Ovary (tissue), 9 donors: ENCODE data around the gene TMBIM4. TPM values are rescaled to one million over a fixed set of nuclear protein-coding genes. Genes with fewer than 3 reads are reported as not detected.

Source experiments
- DNase-seq, 5 donors: peaks; one replicate each; pipeline ENCODE4 v3.0.0-alpha.2; 2019 to 2020
- H3K27ac ChIP-seq, 2 donors: fragments of 200-600 bp; one replicate each; pipeline versions ENCODE4 v1.5.1 to v1.8.0; 2019 to 2022
- H3K27me3 ChIP-seq: fragments of 200-600 bp; one replicate; pipeline ENCODE4 v1.8.0; 2022
- H3K36me3 ChIP-seq: fragments of 200-600 bp; sonication (generic); one replicate; pipeline ENCODE4 v1.5.1; 2019
- H3K4me1 ChIP-seq: one replicate; pipeline ENCODE4 v1.8.1; 2013; ENCODE audit warnings: mild to moderate bottlenecking, moderate library complexity; ENCODE audit not compliant: insufficient read depth
- H3K4me3 ChIP-seq: fragments of 200-600 bp; sonication (generic); one replicate; pipeline ENCODE4 v1.5.1; 2017
- H3K9me3 ChIP-seq, 2 donors: fragments of 200-600 bp in 1 of 2; sonication (generic) in 1 of 2; one replicate each; pipeline versions ENCODE4 v1.5.1 to v1.8.1; 2013 to 2019; ENCODE audit warnings: mild to moderate bottlenecking in 1 of 2, moderate library complexity in 1 of 2
- EP300 ChIP-seq: sonication (generic); formaldehyde crosslinking; IDR thresholded peaks from one replicate; pipeline ENCODE4 v1.6.1; 2017; ENCODE audit warnings: antibody characterized with exemption
- POLR2A ChIP-seq: fragments of 450-650 bp; IDR thresholded peaks from one replicate; pipeline ENCODE4 v1.6.1; 2017; ENCODE audit warnings: antibody characterized with exemption, mild to moderate bottlenecking, moderate library complexity
- WGBS, 3 donors: extraction: QIAGEN DNeasy Blood & Tissue Kit in 1 of 3; methylation state at CpG; one replicate each; pipeline versions ENCODE4 v1.1.5 to v1.1.7; 2013 to 2017; 5-methylcytosine and 5-hydroxymethylcytosine counted together
- intact Hi-C, 4 donors: fragments of 100-400 bp; cut with DNase I; formaldehyde crosslinking; loops; one replicate each; pipeline versions ENCODE4 v1.11.0 to v1.15.1; 2022 to 2023
- polyA plus RNA-seq, 2 donors: library from polyadenylated mRNA; stranded (reverse); fragments of 200-250 nt in 1 of 2; fragments of 350-450 nt in 1 of 2; fragmentation: Illumina TruSeq in 1 of 2; extraction: RNeasy Lipid Tissue Mini Kit (QIAGEN cat#74804) in 1 of 2; gene quantifications; one replicate each; pipeline ENCODE4 v1.2.3, GENCODE V29; 2013 to 2014
- total RNA-seq, 7 donors: library from RNA; depleted of rRNA in 2 of 7; stranded (reverse); fragments of >200 nt in 2 of 7; fragmentation: NEBNext Ultra II Directional in 3 of 7; extraction: Animal tissue kit (Norgen Biotek cat#: 25700) in 3 of 7; gene quantifications; one replicate each; pipeline versions ENCODE4 v1.1.0 to v1.2.4, GENCODE V29; 2016 to 2023
- TF ChIP-seq, protein P1 (sequence below), 3 donors: fragments of 450-650 bp in 2 of 3; fragments of 200-600 bp in 1 of 3; IDR thresholded peaks; one replicate each; pipeline versions ENCODE4 v1.5.1 to v1.8.0; 2016 to 2022; ENCODE audit warnings: antibody characterized with exemption in 3 of 3, mild to moderate bottlenecking in 1 of 3
- donor health status: DM: no; HTN: no; CAD: no; lungs with moderate emphysema.
- donor health status: DM: no; HTN: no; CAD: no.
- donor health status: Bipolar disorder and iron deficiency.
- donor health status: DM: yes; HTN: yes; CAD: no.
- donor health status: DM: no; HTN: no; CAD: no.
- donor health status: DM: yes; HTN: yes; CAD: no.

TMBIM4 gene
- total and polyA plus RNA-seq, 9 donors = 78.3 to 154 (median 112) TPM

DNA sequence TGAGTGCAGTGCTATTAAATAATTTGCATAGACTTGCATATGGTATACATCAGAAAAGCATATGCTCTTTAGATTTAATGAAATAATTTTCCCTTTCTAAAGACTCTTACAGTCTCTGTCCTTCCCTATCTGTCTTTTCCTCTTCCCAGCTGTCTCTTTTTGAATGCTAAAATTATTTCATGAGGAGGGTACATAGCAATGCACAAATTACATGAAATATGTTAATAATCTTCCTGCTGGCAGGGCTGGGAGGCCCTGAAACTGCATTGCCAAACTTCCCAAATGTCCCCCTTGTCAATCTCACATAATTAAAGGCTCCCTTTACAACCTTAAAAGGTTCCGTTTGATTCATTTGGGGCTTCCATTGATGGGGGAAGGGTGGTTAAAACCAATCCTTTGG is 61.4 kb downstream of the TMBIM4 start:
- intact Hi-C loops = loop anchor here in 1 of 4 donors (10.0 kb wide), 1 partner anchor 1214 kb away; no protein-coding TSS in a partner anchor
- no peaks in the 10 kb centered on the region for H3K36me3 ChIP-seq
- DNase-seq = no peak
- H3K4me1 ChIP-seq = no peaks in the 10 kb centered on the region
- no peaks in the 10 kb centered on the region for H3K27me3 ChIP-seq
- H3K9me3 ChIP-seq = no peaks in the 10 kb centered on the region
- no peak overlapping the region for H3K27ac ChIP-seq
- TF ChIP-seq POLR2A (no peak), EP300 (no peak)
- TF ChIP-seq, protein P1, sequence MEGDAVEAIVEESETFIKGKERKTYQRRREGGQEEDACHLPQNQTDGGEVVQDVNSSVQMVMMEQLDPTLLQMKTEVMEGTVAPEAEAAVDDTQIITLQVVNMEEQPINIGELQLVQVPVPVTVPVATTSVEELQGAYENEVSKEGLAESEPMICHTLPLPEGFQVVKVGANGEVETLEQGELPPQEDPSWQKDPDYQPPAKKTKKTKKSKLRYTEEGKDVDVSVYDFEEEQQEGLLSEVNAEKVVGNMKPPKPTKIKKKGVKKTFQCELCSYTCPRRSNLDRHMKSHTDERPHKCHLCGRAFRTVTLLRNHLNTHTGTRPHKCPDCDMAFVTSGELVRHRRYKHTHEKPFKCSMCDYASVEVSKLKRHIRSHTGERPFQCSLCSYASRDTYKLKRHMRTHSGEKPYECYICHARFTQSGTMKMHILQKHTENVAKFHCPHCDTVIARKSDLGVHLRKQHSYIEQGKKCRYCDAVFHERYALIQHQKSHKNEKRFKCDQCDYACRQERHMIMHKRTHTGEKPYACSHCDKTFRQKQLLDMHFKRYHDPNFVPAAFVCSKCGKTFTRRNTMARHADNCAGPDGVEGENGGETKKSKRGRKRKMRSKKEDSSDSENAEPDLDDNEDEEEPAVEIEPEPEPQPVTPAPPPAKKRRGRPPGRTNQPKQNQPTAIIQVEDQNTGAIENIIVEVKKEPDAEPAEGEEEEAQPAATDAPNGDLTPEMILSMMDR (IDR thresholded peaks at IDR 0.05) = no peak
- H3K4me3 ChIP-seq = no peak overlapping the region
- 85 to 95% (median 94%) methylated on average over 1 of the region's 1 CpG for WGBS, 3 donors

DNA sequence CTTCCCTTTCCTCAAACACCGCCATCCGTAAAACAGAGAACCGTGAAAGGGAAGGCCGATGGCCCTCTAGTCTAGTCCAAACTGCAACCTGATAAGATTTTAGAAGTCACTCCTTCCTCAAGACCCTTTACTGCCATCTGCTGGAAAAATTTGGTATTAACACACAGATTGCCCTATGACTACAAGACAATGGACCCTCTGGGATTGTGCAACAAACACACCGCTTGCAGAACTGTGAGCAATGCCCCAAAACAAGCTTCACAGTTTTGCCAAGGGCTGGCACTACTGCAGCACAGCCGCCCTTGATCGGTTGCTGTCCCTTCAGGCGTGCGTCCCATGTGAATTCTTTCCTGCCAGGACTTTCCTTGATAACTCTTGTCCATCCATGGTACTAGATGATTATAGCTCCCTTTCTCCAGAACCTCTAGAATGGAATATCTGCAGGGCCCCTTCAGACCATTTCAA is 62.3 kb downstream of the TMBIM4 start:
- Histone ChIP-seq H3K9me3 (no peaks in the 10 kb centered on the region), H3K4me3 (no peak overlapping the region), H3K36me3 (no peaks in the 10 kb centered on the region), H3K27me3 (no peaks in the 10 kb centered on the region), H3K4me1 (no peaks in the 10 kb centered on the region), H3K27ac (no peak overlapping the region)
- TF ChIP-seq POLR2A = no peak
- TF ChIP-seq EP300 = no peak
- TF ChIP-seq, protein P1 (IDR thresholded peaks at IDR 0.05) = peak; percentile 59 to 73 (median 60)
- peak in 3 of 5 donors; percentile 26 to 66 (median 39) for DNase-seq
- WGBS, 3 donors = 31 to 38% (median 34%) methylated on average over 9 of the region's 9 CpGs
- intact Hi-C loops = loop anchor here in 1 of 4 donors (10.0 kb wide), 1 partner anchor 1213 kb away; no protein-coding TSS in a partner anchor

DNA sequence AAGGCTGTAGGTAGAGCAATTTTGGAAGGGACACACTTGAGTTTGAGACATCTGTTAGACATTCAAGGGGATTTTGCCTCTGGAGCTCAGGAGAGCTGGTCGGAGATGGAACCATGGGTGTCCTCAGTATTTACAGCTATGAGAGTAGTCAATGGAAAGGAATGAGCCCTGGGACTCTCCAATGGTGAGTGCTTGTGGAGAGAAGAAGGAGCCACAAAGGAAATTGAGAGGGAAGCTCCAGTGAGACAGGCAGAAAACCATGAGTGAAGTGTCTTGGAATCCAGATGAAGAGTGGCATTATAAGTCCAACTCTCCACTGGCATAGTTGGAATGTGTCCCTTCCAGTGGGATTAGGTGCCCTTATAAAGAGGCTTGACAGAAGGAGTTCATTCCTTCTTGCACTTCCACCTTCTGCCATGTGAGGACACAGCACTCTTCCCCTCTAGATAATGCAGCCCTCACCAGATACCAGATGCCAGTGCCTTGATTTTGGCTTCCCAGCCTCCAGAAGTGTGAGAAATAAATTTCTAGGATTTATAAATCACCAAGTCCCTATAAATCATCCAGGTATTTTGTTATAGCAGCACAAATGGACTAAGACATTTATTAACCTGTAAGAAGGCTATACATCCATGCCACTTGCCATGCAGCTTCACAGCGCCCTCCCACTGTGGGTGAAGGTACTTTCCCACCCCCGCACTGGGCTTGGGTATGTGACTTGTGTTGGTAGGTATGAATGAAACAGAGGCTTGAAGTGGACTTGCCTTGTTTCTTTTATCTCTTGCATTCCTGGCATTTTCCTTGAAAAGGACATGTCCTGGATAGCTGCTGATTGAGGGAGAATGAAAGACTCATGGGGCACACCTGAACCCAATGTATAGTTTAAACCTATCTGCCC is 66.5 kb downstream of the TMBIM4 start:
- intact Hi-C loops = loop anchor here in 2 of 4 donors (5.0 to 10.0 kb wide), 2 partner anchors 1206 to 1208 kb away; no protein-coding TSS in a partner anchor
- Histone ChIP-seq H3K9me3 (no peaks in the 10 kb centered on the region), H3K4me3 (no peak overlapping the region)

DNA sequence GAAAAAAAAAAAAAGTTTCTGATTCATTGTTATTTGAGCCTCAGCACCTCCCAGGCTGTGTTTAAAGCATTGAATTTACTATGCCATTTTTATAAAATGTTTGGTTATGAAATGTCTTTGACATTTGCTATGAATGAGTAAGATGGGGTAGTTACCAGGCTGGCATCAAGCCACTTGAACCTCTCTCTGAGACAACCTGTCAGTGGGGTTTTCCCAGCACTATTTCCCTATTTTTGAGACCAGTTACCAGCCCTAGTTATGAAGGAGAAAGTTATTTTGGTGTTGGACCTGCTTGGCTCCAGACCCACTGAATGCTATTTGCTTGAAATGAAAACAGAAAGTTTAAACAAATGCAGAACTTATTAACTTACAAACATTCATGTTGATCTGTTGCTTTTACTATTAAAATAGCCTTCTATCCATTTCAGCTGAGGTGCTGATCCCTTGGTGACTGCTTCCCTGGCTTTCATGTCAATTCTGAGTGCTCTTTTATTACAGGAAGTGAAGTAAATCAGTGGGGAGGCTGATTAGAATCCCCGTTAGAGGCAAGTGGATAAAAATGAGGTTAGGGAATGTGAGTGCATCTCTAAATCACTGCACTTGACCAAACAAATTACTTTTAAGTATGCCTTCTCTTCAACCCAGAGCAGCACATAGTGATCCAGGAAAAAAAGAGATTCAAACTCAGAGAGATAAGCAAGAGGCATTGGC is 77.1 kb downstream of the TMBIM4 start:
- WGBS, 3 donors = 2 to 7% (median 4%) methylated on average over 1 of the region's 1 CpG
- H3K4me3 ChIP-seq = no peak overlapping the region
- H3K4me1 ChIP-seq = no peaks in the 10 kb centered on the region
- H3K36me3 ChIP-seq = no peaks in the 10 kb centered on the region
- H3K27ac ChIP-seq = no peak overlapping the region
- TF ChIP-seq, protein P1 (IDR thresholded peaks at IDR 0.05) = no peak
- TF ChIP-seq POLR2A (no peak), EP300 (no peak)
- H3K9me3 ChIP-seq = no peaks in the 10 kb centered on the region
- intact Hi-C loops = no loop called here
- no peak for DNase-seq
- no peaks in the 10 kb centered on the region for H3K27me3 ChIP-seq

More for the DNA sequence above, 66.5 kb downstream of the TMBIM4 start:
- no peak for DNase-seq
- no peaks in the 10 kb centered on the region for H3K4me1 ChIP-seq
- no peak overlapping the region for H3K27ac ChIP-seq
- no peaks in the 10 kb centered on the region for H3K36me3 ChIP-seq
- H3K27me3 ChIP-seq = no peaks in the 10 kb centered on the region
- TF ChIP-seq, protein P1 (IDR thresholded peaks at IDR 0.05) = no peak
- TF ChIP-seq EP300 = no peak
- TF ChIP-seq POLR2A = no peak
- 90 to 96% (median 91%) methylated on average over 3 of the region's 3 CpGs for WGBS, 3 donors
